Activated T-cell treated with anti-CD3 and anti-CD28 coated beads for 48 hours (primary cell): Measurements from ENCODE around the gene PPIP5K1.

Source experiments
- DNase-seq: peaks from one replicate; pipeline ENCODE4 v3.0.0-alpha.2; 2020; ENCODE audit warnings: low read depth

Gene PPIP5K1

GRCh38 chr15:43488790-43489189 lies 101.2 kb downstream of the PPIP5K1 start:
- no peak for DNase-seq

- DNase-seq: no peak
Measured at GRCh38 chr15:43487271-43487895, 102.6 kb downstream of the PPIP5K1 start.

- DNase-seq: no peak
Measured at GRCh38 chr15:43484455-43484854, 105.6 kb downstream of the PPIP5K1 start.
